ENCODE measurements around the gene GKN1. TPM values are rescaled to one million over a fixed set of nuclear protein-coding genes. Genes with fewer than 3 reads are reported as not detected.

Gene GKN1
- 0.60 to 1.1 TPM (median 0.68 TPM) in 5 replicates for total RNA-seq (2022; extraction: Qiagen RNA extraction)

DNA sequence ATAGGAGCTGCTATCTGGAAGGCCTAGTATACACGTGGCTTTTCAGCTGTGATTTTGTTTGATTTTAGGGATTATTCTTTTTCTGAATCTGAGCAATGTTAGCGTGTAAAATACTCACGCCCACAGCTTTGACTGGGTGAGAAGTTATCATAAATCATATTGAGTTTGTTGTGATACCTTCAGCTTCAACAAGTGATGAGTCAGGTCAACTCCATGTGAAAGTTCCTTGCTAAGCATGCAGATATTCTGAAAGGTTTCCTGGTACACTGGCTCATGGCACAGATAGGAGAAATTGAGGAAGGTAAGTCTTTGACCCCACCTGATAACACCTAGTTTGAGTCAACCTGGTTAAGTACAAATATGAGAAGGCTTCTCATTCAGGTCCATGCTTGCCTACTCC lies at the start of gene GKN1:
Gene GKN1, plus strand, starts transcription at position 386 of the 400 bp plus-strand sequence. CDS start 42 bp downstream, outside the sequence.

DNA sequence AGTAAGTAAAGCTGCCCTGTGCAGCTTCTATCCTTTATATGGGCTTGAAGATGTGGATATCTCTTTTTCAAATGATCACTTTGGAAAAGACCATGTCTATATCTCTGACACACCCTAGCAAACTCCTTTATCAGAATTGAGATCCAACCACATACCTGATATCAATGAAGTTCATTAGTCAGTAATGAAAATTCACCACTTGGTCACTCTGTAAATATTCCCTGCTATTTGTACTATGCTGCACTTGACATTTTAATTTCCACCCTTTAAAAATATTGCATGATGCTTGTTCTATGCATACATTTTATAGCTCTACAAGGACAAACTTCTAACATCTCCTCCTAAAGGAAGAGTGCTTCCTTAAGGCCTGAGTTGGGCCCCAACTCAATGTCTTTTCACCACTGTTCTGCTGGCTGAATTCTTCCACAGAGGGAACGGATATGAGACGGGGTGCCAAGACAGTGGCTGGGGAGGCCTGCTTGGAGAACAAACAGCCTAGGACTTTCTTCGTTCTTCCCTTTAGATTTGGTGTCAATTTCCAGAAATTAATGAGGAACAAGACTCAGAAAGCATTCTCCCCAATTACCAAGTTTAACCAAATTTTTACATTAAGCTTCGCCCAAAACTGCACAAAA lies 21.4 kb upstream of the GKN1 start, which contains the start of gene GKN2:
Gene GKN2, minus strand, starts transcription at position 7 of the 635 bp plus-strand sequence. CDS start 32 bp downstream, outside the sequence.

GRCh38 chr2:69013142-69013839 lies 38.9 kb downstream of the GKN1 start, which contains the start of gene ANTXR1:
TSS of gene ANTXR1 (plus strand) at chr2:69013179. CDS start at chr2:69013500, 321 bp downstream.

Other genes starting within 250 kb of the GKN1 start
- 0.12 to 0.36 TPM (median 0.19 TPM) in 5 replicates for gene ARHGAP25, start 239.8 kb upstream of the GKN1 start, total RNA-seq (2022; extraction: Qiagen RNA extraction)
- not detected in 5 replicates for gene BMP10, start 103.2 kb upstream of the GKN1 start, total RNA-seq (2022; extraction: Qiagen RNA extraction)
- gene GKN2, start 21.7 kb upstream of the GKN1 start, total RNA-seq (2022; extraction: Qiagen RNA extraction): 2.4 to 4.1 TPM (median 2.9 TPM) in 5 replicates
- 106 to 157 TPM (median 144 TPM) in 5 replicates for gene ANTXR1, start 38.5 kb downstream of the GKN1 start, total RNA-seq (2022; extraction: Qiagen RNA extraction)